Psoas muscle (tissue), 8 donors: ENCODE measurements around the gene CDK14. TPM values are rescaled to one million over a fixed set of nuclear protein-coding genes. Genes with fewer than 3 reads are reported as not detected.

Experiments used
- ATAC-seq, 4 donors: fragments of 200-7000 bp; cut with Tn5 transposase; one replicate each; pipeline ENCODE4 v1.9.1; 2020; ENCODE audit warnings: moderate library complexity in 3 of 4, mild to moderate bottlenecking in 2 of 4
- DNase-seq, 2 donors: peaks; one replicate each; pipeline ENCODE4 v3.0.0-alpha.2; 2020
- H3K27ac ChIP-seq: fragments of 200-600 bp; one replicate; pipeline ENCODE4 v1.8.0; 2022
- H3K27me3 ChIP-seq, 3 donors: fragments of 200-600 bp in 1 of 3; one replicate each; pipeline versions ENCODE4 v1.6.1 to v1.8.0; 2013 to 2022; ENCODE audit warnings: low read length in 2 of 3, mild to moderate bottlenecking in 2 of 3, moderate library complexity in 1 of 3; ENCODE audit not compliant: insufficient read depth in 3 of 3
- H3K36me3 ChIP-seq, 2 donors: fragments of 200-600 bp in 1 of 2; one replicate each; pipeline versions ENCODE4 v1.6.1 to v1.8.0; 2013 to 2022; ENCODE audit warnings: low read depth in 1 of 2, mild to moderate bottlenecking in 1 of 2, moderate library complexity in 1 of 2; ENCODE audit not compliant: insufficient read depth in 1 of 2
- H3K4me1 ChIP-seq: fragments of 200-600 bp; one replicate; pipeline ENCODE4 v1.8.0; 2022
- H3K4me3 ChIP-seq: fragments of 200-600 bp; one replicate; pipeline ENCODE4 v1.8.0; 2022; ENCODE audit warnings: mild to moderate bottlenecking
- H3K9me3 ChIP-seq: fragments of 200-600 bp; one replicate; pipeline ENCODE4 v1.8.0; 2022
- WGBS, 3 donors: extraction: QIAGEN DNeasy Blood & Tissue Kit; methylation state at CpG; one replicate each; pipeline versions ENCODE4 v1.1.6 to v1.1.7; 2013; 5-methylcytosine and 5-hydroxymethylcytosine counted together
- intact Hi-C, 2 donors: fragments of 100-400 bp; cut with DNase I; formaldehyde crosslinking; loops; one replicate each; pipeline versions ENCODE4 v1.11.0 to v1.14.2; 2022
- polyA plus RNA-seq, 3 donors: library from polyadenylated mRNA; stranded (reverse); fragments of 200-250 nt; gene quantifications; one replicate each; pipeline ENCODE4 v1.2.3, GENCODE V29; 2013
- total RNA-seq, 4 donors: library from RNA; stranded (reverse); fragmentation: NEBNext Ultra II Directional in 2 of 4; extraction: Animal tissue kit (Norgen Biotek cat#: 25700) in 2 of 4; gene quantifications; one replicate each; pipeline versions ENCODE4 v1.2.1 to v1.2.4, GENCODE V29; 2021 to 2023
- TF ChIP-seq, protein P1 (sequence below): fragments of 200-600 bp; IDR thresholded peaks from one replicate; pipeline ENCODE4 v1.8.0; 2022; ENCODE audit warnings: antibody characterized with exemption
- donor health status: healthy with polysubstance abuse.
- donor health status: DM: no; HTN: no; CAD: no; lungs with moderate emphysema.
- donor health status: Bipolar disorder and iron deficiency.
- donor health status: healthy.
- donor health status: DM: yes; HTN: yes; CAD: no.
- donor health status: DM: no; HTN: no; CAD: no.
- donor health status: DM: no; HTN: no; CAD: no.
- donor health status: DM: yes; HTN: yes; CAD: no.

The CDK14 gene
- total and polyA plus RNA-seq, 7 donors, result 1.7 to 16.6 (median 10.6) TPM

DNA sequence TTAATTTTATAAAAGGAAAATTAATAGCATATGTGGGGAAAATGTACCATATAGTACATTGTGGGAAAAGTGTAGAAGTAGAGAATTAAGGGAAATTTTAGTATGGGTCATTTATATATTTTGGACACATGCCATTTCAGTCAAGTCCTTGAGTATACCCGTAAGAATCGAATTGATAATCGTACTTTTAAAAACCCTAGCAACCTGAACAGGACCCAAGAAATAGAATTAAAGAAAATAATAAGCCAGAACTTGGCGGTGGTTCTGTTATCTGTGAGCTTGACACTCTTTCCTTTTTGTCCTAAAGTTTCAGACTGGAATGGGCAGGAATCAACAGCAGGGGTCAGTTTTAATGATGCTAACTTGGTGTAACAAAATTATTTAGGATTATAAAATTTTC is 221.0 kb downstream of the CDK14 start:
- no peak for DNase-seq
- TF ChIP-seq, protein P1, sequence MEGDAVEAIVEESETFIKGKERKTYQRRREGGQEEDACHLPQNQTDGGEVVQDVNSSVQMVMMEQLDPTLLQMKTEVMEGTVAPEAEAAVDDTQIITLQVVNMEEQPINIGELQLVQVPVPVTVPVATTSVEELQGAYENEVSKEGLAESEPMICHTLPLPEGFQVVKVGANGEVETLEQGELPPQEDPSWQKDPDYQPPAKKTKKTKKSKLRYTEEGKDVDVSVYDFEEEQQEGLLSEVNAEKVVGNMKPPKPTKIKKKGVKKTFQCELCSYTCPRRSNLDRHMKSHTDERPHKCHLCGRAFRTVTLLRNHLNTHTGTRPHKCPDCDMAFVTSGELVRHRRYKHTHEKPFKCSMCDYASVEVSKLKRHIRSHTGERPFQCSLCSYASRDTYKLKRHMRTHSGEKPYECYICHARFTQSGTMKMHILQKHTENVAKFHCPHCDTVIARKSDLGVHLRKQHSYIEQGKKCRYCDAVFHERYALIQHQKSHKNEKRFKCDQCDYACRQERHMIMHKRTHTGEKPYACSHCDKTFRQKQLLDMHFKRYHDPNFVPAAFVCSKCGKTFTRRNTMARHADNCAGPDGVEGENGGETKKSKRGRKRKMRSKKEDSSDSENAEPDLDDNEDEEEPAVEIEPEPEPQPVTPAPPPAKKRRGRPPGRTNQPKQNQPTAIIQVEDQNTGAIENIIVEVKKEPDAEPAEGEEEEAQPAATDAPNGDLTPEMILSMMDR, result no peak
- Histone ChIP-seq H3K27ac (no peak overlapping the region), H3K36me3 (no peaks in the 10 kb centered on the region), H3K4me1 (no peaks in the 10 kb centered on the region), H3K9me3 (peaks cover 3% of the 10 kb centered on the region), H3K27me3 (no peaks in the 10 kb centered on the region), H3K4me3 (no peak overlapping the region)
- intact Hi-C loops, result no loop called here
- 51 to 69% (median 56%) methylated on average over 4 of the region's 4 CpGs for WGBS, 3 donors
- no peak for ATAC-seq

DNA sequence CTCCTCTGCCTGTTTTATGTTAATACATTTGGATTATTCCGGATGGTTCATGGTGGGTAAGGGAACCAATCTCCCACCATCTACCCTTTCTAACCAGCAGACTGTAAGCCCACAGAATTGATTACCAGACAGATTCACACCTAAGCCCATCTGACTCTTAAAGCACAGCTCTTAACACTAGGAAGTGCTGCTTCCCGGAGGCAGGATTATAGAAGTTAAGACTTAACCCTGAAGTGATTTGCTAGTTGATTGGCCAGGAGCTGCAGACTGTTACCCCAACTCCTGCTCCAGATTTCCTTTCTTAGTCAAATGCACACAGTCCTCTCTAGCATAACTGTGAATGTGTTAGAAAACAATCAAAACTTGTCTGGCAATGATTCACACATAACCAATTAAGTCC is 221.7 kb downstream of the CDK14 start:
- Histone ChIP-seq H3K9me3 (peaks cover 3% of the 10 kb centered on the region), H3K36me3 (no peaks in the 10 kb centered on the region), H3K4me1 (no peaks in the 10 kb centered on the region), H3K27me3 (no peaks in the 10 kb centered on the region), H3K4me3 (no peak overlapping the region), H3K27ac (no peak overlapping the region)
- 32 to 53% (median 36%) methylated on average over 2 of the region's 2 CpGs for whole genome bisulfite sequencing, 3 donors
- intact Hi-C loops, result no loop called here
- ATAC-seq, result no peak
- TF ChIP-seq, protein P1, result no peak
- DNase-seq, result no peak

DNA sequence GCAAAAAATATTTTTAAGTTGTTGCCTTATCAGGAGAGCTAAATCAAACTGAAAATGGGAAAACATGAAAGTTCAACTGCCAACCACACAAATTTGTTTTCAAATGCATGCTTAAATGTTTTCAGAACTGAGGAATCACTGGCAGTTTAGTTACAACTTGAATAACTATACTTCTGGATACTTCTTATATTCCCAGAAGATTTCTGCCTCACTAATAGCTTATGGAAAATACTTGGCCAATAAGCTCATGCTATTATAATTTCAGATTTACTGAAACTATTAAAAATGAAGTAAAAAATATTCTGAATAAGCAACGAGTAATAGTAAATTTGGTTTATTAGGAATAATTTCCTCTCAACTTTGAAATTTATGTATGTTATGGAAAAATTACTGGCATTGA is 222.2 kb downstream of the CDK14 start:
- Histone ChIP-seq H3K36me3 (no peaks in the 10 kb centered on the region), H3K4me3 (no peak overlapping the region), H3K9me3 (peaks cover 3% of the 10 kb centered on the region), H3K27ac (no peak overlapping the region), H3K4me1 (no peaks in the 10 kb centered on the region), H3K27me3 (no peaks in the 10 kb centered on the region)
- ATAC-seq (no peak), DNase-seq (no peak)
- TF ChIP-seq, protein P1, result no peak
- 67 to 77% (median 70%) methylated on average over 1 of the region's 1 CpG for WGBS, 3 donors
- intact Hi-C loops, result no loop called here

DNA sequence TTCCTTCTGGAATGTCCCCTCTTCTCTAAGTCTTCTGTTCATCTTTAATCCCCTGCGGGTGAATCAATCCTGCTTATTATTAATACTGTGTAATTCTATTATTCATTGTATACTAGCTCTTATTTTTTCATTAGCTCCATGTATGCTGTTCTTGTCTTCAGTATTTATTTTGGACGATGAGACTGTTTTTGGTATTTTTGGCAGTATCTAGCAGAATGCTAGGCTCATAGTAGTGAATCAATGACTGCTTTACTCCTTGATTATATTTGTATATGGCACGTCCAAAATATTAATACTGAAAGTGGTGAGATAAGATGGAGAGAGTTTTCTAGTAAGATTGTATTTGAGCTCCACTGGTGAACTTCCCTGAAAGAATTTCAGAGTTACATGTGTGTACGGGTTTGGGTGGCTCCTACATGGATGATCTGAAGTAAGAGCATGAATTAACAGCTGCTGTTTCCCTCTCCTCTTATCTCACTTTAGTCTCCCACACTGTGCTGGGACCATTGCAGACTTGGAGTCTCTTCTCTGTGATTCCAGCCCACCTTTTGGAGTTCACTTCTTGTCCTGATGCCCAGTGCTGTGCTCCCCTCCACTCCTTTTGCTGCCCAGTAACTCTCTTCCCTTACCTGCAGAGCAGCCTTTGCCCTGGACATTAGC is 226.0 kb downstream of the CDK14 start:
- Histone ChIP-seq H3K27ac (no peak overlapping the region), H3K9me3 (no peaks in the 10 kb centered on the region), H3K4me3 (no peak overlapping the region), H3K27me3 (no peaks in the 10 kb centered on the region), H3K36me3 (no peaks in the 10 kb centered on the region), H3K4me1 (peaks cover 6% of the 10 kb centered on the region)
- WGBS, 3 donors, result 83 to 84% (median 83%) methylated on average over 4 of the region's 4 CpGs
- intact Hi-C loops, result no loop called here
- no peak for ATAC-seq
- DNase-seq, result no peak
- TF ChIP-seq, protein P1, result no peak
